ENCODE data around the gene BOLA1.
"Not testable (repeated sequence)": the region's sequence is repeated elsewhere in the genome, so short reads cannot be mapped to it uniquely, and the experiment has no call there.

BOLA1 gene, protein sequence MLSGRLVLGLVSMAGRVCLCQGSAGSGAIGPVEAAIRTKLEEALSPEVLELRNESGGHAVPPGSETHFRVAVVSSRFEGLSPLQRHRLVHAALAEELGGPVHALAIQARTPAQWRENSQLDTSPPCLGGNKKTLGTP

DNA sequence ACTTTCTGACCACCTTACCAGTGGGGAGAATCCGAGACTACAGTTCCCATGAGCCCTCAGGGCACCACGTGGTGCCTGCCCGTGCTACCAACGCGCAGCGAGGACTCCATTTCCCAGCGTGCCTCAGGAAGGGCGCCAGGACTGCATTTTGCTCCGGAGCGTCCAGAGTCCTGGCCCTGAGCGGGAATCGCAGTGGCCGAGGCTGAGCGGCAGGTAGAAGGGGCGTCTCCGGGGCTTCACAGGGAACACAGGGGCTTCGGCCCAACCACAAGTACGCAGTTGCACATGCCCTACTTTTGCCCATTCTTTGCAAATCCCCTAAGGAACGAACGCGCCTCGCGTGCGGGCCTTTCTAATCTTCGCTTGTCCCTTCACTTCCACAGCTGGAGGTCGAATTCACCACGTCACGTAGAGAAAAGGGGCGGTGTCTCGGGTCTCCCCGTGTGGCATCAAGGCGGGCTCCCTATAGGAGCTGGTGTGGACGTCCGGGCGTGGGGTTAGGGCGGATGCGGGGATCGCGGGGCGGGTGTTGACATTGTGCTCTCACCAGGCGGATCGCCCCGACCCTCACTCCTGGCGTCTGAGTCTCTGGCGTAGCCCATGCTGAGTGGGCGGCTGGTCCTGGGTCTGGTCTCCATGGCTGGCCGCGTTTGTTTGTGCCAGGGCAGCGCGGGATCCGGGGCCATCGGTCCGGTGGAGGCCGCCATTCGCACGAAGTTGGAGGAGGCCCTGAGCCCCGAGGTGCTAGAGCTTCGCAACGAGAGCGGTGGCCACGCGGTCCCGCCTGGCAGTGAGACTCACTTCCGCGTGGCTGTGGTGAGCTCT is at the start of gene BOLA1:
BOLA1 (plus strand) TSS at position 109 of the 825 bp plus-strand sequence; CDS start at position 601, 492 bp downstream.
- DNase-seq = peak; percentile 87

DNA sequence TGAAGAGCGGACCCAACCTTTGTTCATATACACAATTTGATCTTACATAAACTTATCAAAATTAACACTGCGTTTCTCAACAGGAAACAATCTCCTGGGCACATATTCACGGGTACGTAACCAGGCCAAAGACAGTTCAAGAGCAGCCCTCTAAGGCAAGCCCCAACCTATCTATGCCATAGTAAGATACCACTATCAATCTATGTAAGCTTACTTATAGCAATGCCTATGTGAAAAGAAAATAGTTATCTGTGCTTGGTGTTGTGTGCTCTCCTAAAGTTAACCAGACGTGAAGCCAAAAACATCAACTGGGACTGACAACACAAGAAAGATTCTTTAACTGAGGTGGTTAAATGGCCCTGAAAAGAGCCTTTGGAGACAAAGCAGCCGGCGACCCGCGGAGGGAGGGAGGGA is 49.4 kb upstream of the BOLA1 start:
- peak; percentile 28 for DNase-seq

DNA sequence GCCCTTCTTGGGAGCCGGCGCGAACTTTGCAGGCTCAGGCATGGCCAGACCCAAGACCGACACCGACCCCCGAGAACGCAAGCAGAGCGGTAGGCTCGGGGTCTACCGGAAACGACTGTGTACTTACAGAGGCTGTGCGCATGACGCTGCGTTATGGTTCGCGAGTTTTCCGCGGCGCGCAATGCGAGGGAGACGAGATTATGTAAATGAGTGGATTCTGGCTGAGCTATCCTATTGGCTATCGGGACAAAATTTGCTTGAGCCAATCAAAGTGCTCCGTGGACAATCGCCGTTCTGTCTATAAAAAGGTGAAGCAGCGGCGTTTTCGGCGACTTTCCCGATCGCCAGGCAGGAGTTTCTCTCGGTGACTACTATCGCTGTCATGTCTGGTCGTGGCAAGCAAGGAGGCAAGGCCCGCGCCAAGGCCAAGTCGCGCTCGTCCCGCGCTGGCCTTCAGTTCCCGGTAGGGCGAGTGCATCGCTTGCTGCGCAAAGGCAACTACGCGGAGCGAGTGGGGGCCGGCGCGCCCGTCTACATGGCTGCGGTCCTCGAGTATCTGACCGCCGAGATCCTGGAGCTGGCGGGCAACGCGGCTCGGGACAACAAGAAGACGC is 48.5 kb upstream of the BOLA1 start:
- DNase-seq = not testable (repeated sequence)

DNA sequence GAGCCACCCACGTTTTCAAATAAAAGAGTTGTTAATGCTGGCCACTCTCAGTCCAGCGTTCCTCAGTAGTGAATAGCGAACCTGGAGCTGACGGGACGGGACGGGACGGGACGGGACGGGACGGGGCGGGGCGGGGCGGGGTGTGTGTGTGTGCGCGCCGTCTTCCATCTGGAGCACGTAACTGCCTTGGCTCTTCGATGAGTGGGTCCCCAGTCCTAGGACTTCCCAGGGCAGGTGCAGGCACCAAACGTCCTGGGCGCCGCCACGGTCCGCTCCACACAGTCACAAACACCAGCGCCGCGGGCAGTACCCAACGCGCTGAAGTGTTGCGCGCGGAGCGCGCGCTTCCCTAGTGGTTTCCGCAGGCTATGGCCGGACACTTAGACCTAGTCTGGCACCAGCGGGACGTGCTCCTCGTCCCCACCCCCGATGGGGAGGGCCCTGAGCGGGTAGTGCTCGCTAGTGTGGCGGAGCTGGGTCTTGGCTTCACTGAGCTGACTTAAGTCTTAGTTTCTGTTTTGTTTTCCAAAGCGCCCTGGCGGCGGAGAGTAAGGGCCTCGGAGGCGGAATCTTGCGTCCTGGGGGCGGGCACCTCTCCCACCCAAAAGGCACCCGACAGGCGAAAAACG is 47.7 kb upstream of the BOLA1 start:
- DNase-seq = not testable (repeated sequence)

DNA sequence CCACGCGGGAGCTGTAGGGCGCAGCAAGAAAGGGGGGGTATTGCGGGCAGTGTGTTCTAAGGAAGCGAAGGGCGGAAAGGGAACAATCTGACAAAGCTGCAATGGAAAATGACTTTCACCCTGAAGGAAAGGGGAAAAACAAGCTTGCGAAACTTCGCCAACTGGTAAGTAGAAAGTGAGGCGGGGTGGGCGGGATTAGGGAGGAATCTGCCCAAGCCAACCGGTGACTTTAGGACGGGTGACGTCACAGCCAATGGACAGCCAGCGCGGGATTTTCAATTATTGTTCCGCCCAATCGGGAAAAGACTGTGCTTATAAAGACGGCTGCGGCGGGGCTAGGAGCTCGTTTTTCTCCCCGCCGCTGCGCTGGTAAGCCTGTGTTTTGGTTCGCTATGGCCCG is 47.1 kb upstream of the BOLA1 start:
- not testable (repeated sequence) for DNase-seq

DNA sequence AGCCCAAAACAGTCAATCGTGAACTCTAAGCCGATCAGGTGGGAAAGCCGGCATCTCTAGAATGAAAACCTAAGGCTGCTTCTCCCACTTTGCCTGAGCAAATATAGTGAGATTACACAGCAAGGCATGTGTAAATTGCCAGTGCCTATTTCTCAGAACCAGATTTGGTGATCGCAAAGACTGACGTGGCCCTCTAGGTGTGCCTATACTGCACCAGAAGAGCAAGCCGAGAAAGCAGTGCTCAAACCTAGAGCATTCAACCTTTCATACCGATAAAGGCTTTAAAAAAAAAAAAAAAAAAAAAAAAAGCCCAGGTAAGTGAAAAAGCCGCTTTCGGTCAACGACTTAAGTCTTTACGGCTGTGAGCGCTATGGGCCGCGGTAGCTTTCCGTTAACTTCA is 39.1 kb upstream of the BOLA1 start:
- DNase-seq = not testable (repeated sequence)

DNA sequence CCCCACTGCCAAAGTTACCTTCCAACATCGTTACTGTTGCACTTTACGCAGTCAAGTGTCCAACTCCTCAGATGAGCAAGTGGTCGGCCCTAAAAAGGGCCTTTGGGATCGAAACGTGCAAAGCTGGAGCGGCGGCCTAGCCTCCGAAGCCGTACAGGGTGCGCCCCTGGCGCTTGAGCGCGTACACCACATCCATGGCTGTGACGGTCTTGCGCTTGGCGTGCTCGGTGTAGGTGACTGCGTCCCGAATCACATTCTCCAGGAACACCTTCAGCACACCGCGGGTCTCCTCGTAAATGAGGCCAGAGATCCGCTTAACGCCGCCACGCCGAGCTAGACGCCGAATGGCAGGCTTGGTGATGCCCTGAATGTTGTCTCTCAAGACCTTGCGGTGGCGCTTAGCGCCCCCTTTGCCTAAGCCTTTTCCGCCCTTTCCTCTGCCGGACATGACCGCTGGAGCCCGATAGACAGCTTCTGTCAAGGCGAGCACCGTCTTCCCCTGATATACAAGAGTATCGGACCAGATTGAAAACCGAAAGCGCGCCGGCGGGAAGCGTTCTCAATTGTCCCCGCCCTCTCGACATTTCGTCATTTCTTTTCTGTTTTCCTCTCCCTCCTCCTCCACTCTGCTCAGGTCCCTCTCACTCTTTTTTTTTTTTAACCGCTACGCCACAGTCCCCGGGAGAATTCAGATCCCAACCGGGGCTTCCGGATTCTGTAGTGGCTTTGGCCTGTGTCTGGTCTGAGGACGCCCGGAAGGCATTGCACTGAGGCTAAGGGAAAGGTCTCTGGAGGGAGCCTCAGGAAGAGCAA is 38.5 kb upstream of the BOLA1 start:
- not testable (repeated sequence) for DNase-seq

DNA sequence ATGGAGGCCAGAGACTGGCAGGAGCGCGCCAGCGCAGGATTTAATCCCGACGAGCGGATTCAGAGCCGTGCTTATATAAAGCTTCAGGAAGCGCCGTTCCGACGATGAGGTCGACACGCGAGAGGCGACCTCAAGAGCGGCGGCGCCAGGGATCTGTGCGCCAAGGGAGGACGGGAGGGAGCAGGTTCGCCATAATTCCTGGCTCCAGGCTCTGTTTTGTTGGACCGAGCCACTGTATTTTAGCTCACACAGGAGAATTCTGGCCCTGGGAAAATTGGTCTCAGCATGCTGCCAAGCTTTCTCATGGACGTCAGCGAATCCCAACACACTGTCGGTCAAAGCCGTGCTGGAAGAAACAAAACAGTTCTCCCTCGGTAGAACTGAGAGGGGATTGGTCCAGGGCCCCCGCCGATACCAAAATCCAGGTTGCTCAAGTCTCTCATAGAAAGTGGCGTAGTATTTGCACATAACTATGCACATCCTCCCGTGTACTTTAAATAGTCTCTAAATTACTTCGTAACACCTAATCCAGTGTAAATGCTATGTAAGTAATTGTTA is 37.8 kb upstream of the BOLA1 start:
- not testable (repeated sequence) for DNase-seq

DNA sequence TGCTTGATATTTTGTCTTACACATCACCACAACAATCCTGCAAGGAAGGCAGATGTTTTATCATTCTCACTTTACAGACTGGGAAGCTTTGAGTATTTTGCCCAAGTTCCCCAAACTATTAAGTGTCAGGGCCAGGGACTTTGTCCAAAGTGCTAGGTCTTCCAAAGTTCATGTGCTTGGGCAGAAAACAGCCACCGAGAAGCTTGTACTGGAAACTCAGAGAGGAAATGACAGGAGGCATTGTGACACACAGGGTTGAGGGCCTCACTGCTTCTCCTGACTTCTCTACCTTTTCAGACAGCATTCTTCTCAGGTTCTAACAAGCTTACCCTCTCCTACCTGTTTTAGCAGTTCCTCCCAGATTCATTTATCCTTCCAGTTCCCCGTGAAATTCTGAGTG is 32.5 kb upstream of the BOLA1 start:
- DNase-seq = not testable (repeated sequence)

DNA sequence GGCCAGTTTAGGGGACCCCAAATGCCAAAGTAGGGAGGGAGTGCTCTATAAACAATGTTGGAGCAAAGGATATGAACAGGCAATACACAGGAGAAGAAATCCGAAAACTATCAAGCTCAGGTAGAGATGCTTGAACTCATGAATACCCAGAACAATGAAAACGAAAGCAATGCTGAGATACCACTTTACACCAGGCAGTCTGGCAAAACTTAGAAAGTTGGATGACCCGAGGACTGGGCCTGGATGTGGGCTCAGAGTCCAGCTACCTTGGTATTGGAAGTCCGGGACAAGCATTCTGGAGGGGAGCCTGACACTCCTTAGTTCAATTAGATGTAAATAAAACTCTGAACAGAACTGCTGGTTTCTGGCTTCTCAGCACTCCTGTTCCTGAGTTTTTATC is 26.3 kb upstream of the BOLA1 start:
- DNase-seq = not testable (repeated sequence)

DNA sequence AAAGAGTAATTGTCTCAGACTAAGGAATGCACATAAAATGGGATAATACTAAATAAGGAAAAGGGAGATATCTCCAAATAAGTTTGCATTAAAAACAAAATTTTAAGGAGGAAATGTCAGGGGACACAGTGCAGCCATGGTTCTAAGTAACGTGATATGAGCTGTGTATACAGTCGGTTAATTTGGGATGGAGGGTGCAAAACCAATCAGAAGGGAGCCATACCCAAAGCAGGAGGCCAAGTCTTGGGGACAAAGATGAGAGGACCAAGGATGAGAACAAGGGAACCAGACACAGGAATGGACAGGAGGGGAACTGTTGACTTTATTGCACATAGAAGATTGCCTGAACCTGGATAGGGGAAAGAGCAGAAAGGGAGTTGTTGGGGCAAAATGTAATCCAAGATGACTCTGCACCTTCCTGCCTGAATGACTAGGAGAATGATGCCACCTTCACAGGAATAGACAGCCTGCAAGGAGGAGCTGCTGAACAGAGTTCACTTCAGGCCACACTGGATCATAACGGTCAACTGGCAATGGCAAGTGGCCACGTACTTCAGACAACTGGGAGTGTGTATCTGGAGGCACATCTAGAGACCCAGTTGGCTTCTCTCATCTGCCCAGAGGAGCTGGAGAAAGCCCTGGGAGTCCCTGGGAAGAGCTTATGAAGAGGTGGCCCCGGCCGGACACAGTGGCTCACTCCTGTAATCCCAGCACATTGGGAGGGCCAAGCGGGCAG is 22.0 kb upstream of the BOLA1 start:
- no peak for DNase-seq

DNA sequence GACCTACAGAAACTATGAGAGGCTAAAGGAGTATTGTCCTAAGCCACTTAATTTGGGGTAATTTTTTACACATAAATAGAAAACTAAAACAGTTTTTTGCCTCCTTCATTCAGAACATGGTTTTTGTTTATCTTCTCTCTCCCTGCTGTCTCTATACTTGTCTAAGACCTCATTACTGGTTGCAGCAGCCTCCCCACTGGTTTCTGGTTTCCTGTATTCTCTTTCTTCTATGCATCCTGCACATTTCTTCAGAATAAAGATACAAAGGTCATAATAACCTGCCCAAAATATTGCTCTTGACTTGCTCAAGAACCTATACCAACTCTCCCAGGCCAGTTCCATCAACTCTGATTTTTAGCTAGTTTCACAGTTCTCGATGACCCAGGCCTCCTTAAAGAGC is 19.8 kb upstream of the BOLA1 start:
- DNase-seq = no peak

DNA sequence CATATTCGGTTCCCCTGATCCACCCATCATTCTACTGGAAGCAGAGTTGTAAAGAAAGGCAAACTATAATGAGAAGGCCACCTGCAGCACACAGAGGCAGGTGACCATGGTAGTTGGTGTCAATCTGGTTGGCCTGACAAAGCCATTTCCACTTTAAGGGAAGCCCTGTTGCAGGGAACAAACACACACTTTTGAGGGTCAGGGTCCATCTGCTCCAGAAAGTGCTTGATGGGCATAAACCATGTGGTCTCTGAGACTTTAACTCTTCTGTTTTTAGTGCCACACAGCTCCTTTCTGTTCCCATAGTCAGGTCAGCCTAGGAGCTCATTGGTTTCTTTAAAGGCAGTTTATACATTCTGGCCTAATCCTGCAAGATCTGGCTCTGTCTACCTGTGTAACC is 17.5 kb upstream of the BOLA1 start:
- no peak for DNase-seq

DNA sequence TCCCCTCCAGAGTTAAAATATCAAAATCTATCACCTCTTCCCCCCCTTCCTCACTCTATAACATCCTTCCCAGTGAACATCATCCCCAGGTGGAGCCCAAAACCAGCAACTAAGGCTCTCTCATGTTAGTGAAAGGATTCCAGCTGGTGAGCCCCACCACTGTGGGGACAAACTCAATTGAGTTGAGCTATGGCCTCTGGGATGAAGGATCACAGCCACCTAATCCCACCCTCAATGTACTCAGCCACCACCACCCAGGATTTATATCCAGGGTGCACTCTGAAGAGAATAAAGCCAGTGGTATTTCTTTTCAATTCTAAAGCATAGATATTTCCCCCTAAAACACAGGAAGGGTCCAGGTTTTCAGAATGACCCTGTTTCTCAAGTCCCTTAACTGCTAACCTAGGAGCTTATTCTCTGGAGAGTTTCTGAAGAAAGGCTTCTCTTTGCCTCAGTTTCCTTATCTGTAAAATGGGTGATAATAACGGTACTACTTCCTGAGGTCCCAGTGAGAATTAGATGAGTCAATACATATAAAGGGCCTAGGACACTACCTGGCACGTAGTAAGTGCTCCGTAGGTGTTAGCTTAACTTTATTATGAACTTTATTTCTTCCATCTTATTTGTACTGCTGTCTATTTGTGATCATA is 15.6 kb upstream of the BOLA1 start:
- no peak for DNase-seq

DNA sequence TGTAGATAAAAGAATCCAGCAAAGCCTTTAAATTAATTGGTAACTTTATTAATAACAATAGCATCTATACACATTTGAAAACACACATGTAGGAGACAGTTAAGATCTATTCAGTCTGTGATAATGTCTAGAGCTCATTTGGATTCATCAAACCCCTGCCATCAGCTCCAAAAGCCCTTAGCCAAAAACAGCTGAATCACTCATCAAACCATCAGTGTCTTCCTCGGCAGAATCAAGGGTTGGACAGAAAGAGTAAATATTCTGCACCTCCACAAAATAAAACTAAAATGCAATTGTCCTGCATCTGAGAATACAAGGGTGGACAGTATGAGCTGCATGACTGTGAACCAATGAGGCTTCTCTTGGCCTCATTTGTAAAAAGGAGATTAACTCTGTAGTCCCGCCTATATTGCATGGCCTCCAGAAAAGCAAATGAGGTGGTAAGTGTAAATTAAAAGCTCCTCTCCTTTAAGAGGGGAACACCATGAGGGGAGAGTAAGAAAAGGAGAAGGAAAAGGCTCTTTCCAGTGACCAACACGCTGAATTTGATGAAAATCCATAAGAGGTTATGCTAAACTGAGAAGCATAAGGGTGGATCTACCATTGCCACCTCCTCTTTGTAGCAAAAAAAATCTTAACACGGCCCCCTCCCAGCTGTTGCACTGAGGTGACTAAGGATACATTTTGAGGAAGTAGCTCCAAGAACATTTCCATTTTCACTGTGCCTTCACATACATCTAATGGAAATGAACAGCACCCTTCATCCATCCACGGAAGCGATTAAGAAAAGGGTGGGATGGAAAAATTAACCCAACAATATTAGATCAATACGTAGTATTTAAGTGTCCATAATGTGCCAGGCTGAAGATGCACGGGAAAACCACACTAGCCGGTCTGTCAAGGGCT is 14.7 kb upstream of the BOLA1 start:
- peak; percentile 41 for DNase-seq

DNA sequence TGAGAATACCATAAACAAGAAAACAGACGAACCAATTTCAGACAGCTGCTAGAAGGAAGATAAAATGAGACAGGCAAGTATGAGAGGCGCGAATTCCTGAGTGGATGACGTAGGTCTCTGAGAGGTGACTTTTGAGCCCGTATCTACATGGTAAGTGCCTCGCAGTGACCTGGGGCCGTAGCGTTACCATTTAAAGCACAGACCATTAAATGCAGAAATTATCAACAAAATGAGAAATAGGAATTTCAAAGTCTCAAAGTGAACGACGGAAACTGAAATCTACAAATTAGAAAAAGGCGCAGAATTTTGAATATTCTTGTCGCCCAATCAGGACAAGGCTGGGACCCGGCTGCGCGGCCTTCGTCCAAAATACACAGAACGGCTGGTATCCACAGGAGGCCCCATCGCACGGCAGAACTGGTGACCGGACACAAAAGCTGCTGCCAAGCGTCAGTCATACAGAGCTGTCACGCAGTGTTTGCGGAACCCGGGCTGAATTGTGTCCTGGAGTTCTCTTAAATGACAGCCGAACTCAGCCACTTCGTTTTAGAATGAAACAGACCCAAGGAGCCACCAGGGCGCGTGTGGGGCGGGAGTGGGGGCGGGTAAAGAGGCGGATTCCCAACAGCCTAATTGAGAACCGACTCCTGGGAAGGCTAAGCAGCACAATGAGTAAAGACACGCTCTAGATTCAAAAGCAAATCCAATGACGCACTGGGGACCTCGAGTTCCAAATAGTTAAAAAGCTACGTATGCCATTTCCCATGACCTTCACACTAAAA is 13.8 kb upstream of the BOLA1 start:
- DNase-seq = peak; percentile 83

DNA sequence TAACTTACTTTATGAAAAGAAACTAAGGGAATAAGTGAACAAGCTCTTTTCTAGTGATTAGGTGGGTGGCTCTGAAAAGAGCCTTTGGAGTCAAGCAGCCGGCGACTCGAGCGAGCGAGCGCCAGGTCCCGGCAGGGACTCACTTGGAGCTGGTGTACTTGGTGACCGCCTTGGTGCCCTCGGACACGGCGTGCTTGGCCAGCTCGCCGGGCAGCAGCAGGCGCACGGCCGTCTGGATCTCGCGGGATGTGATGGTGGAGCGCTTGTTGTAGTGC is 13.3 kb upstream of the BOLA1 start:
- not testable (repeated sequence) for DNase-seq

DNA sequence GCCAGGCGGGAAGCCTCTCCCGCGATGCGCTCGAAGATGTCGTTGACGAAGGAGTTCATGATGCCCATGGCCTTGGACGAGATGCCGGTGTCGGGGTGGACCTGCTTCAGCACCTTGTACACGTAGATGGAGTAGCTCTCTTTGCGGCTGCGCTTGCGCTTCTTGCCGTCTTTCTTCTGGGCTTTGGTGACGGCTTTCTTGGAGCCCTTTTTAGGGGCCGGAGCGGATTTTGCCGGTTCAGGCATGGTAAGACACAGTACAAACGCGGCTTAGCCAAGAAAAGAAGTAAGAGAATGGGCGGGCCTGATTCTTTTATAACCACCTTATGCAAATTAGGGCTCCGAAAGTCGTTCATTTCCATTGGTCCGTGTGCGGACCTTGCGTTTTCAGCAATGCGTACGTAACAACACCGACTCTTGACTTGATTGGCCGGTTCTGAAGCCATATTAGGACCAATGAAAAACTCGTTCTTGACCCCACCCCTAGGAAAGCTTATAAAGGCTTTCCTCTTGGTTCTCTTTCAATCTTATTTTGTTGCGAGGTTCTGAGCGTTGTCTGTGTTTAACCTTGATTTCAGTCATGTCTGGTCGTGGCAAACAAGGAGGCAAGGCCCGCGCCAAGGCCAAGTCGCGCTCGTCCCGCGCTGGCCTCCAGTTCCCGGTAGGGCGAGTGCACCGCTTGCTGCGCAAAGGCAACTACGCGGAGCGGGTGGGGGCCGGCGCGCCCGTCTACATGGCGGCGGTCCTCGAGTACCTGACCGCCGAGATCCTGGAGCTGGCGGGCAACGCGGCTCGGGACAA is 12.8 kb upstream of the BOLA1 start:
- peak; percentile 89 for DNase-seq

DNA sequence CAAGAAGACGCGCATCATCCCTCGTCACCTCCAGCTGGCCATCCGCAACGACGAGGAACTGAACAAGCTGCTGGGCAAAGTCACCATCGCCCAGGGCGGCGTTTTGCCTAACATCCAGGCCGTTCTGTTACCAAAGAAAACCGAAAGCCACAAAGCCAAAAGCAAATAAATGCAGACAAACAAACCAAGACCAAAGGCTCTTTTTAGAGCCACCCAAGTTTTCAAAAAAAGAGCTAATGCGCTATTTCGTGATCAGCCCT is 12.2 kb upstream of the BOLA1 start:
- DNase-seq = not testable (repeated sequence)

All from stimulated activated CD8-positive, alpha-beta memory T cell treated with anti-CD3 and anti-CD28 coated beads, Interleukin-4, amount 100 ng/mL, for 48 hours (primary cell).